VCaP (cell line): Measurements from ENCODE around the gene THADA.

Experiments used
- H3K27ac ChIP-seq: fragments of 450-650 bp; 2 replicates; pipeline ENCODE4 v1.5.1; 2017
- CTCF ChIP-seq: fragments of 450-650 bp; conservative IDR thresholded peaks from 2 replicates; pipeline ENCODE4 v1.5.1; 2017; ENCODE audit warnings: mild to moderate bottlenecking, moderate library complexity

The THADA gene

GRCh38 chr2:43307046-43307445 lies 288.8 kb downstream of the THADA start:
- no peak for TF ChIP-seq CTCF
- no peak overlapping the region for H3K27ac ChIP-seq

- H3K27ac ChIP-seq, result no peak overlapping the region
- no peak for TF ChIP-seq CTCF
Observed at GRCh38 chr2:43306197-43306596, 289.6 kb downstream of the THADA start.

- no peak overlapping the region for H3K27ac ChIP-seq
- no peak for TF ChIP-seq CTCF
Observed at GRCh38 chr2:43305517-43305916, 290.3 kb downstream of the THADA start.

- no peak for TF ChIP-seq CTCF
- H3K27ac ChIP-seq, result no peak overlapping the region
Observed at GRCh38 chr2:43305012-43305411, 290.8 kb downstream of the THADA start.

GRCh38 chr2:43303889-43304288 lies 291.9 kb downstream of the THADA start:
- TF ChIP-seq CTCF, result no peak
- H3K27ac ChIP-seq, result no peak overlapping the region

GRCh38 chr2:43302961-43303494 lies 292.8 kb downstream of the THADA start:
- no peak overlapping the region for H3K27ac ChIP-seq
- TF ChIP-seq CTCF, result no peak

- no peak overlapping the region for H3K27ac ChIP-seq
- no peak for TF ChIP-seq CTCF
Observed at GRCh38 chr2:43302182-43302960, 293.5 kb downstream of the THADA start.
